Adrenal gland (tissue), 12 donors: Measurements from ENCODE around the gene COL16A1. TPM values are rescaled to one million over a fixed set of nuclear protein-coding genes. Genes with fewer than 3 reads are reported as not detected.
A peak's percentile ranks its signal among the peaks of the same experiment; 100 is the strongest.

Experiments
- DNase-seq, 7 donors: peaks; one replicate each; pipeline ENCODE4 v3.0.0-alpha.2; 2019 to 2020
- H3K27ac ChIP-seq, 5 donors: fragments of 200-600 bp; sonication (generic) in 4 of 5; 1 replicate in 3 of 5; 2 replicates in 2 of 5; pipeline versions ENCODE4 v1.5.1 to v1.8.0; 2016 to 2020; ENCODE audit warnings: mild to moderate bottlenecking in 1 of 5
- H3K27me3 ChIP-seq: fragments of 200-600 bp; 2 replicates; pipeline ENCODE4 v1.8.0; 2021
- H3K36me3 ChIP-seq, 2 donors: fragments of 200-600 bp; replicated peaks in 1 of 2; 1 replicate in 1 of 2; 2 replicates in 1 of 2; pipeline versions ENCODE4 v1.5.1 to v1.8.0; 2018 to 2022
- H3K4me1 ChIP-seq, 2 donors: fragments of 200-600 bp; replicated peaks in 1 of 2; 1 replicate in 1 of 2; 2 replicates in 1 of 2; pipeline versions ENCODE4 v1.5.1 to v1.8.0; 2018 to 2021
- H3K4me3 ChIP-seq, 4 donors: fragments of 200-600 bp; sonication (generic) in 3 of 4; one replicate each; pipeline ENCODE4 v1.5.1; 2016 to 2018
- H3K9me3 ChIP-seq, 3 donors: fragments of 200-600 bp; sonication (generic) in 1 of 3; replicated peaks in 1 of 3; 1 replicate in 2 of 3; 2 replicates in 1 of 3; pipeline versions ENCODE4 v1.5.1 to v1.8.0; 2016 to 2021
- POLR2A ChIP-seq, 2 donors: fragments of 450-650 bp; IDR thresholded peaks; one replicate each; pipeline ENCODE4 v1.6.1; 2017; ENCODE audit warnings: antibody characterized with exemption in 2 of 2, mild to moderate bottlenecking in 2 of 2, moderate library complexity in 1 of 2
- WGBS, 4 donors: extraction: QIAGEN DNeasy Blood & Tissue Kit in 2 of 4; methylation state at CpG; one replicate each; pipeline versions ENCODE4 v1.1.5 to v1.1.7; 2013 to 2017; 5-methylcytosine and 5-hydroxymethylcytosine counted together
- intact Hi-C, 2 donors: fragments of 100-400 bp; cut with DNase I; formaldehyde crosslinking; loops; one replicate each; pipeline versions ENCODE4 v1.14.1 to v1.15.0; 2022 to 2023
- polyA plus RNA-seq, 3 donors: library from polyadenylated mRNA; stranded (reverse); fragments of 200-250 nt in 2 of 3; fragments of 350-450 nt in 1 of 3; fragmentation: Illumina TruSeq in 1 of 3; extraction: RNeasy Lipid Tissue Mini Kit (QIAGEN cat#74804) in 1 of 3; gene quantifications; one replicate each; pipeline ENCODE4 v1.2.3, GENCODE V29; 2013 to 2014
- total RNA-seq, 9 donors: library from RNA; depleted of rRNA in 4 of 9; stranded (reverse); fragments of >200 nt in 4 of 9; fragments of 120-200 nt in 1 of 9; fragmentation: NEBNext Ultra II Directional in 1 of 9; extraction: Animal tissue kit (Norgen Biotek cat#: 25700) in 1 of 9; gene quantifications; one replicate each; pipeline versions ENCODE4 v1.1.0 to v1.2.4, GENCODE V29; 2013 to 2023
- TF ChIP-seq, protein P1 (sequence below), 6 experiments: fragments of 450-650 bp in 4 of 6; fragments of 200-600 bp in 2 of 6; sonication (generic) in 1 of 6; IDR thresholded peaks; 1 replicate in 5 of 6; 2 replicates in 1 of 6; pipeline versions ENCODE4 v1.5.1 to v1.8.0; 2016 to 2021; ENCODE audit warnings: antibody characterized with exemption in 6 of 6, mild to moderate bottlenecking in 2 of 6, moderate library complexity in 1 of 6
- donor health status: healthy with polysubstance abuse.
- donor health status: Bipolar disorder and iron deficiency.
- donor health status: DM: yes; HTN: yes; CAD: no.
- donor health status: DM: no; HTN: no; CAD: no.
- donor health status: DM: no; HTN: no; CAD: no.
- donor health status: DM: yes; HTN: yes; CAD: no.

The COL16A1 gene
- total and polyA plus RNA-seq, 12 donors = 6.1 to 129 (median 26.9) TPM

DNA sequence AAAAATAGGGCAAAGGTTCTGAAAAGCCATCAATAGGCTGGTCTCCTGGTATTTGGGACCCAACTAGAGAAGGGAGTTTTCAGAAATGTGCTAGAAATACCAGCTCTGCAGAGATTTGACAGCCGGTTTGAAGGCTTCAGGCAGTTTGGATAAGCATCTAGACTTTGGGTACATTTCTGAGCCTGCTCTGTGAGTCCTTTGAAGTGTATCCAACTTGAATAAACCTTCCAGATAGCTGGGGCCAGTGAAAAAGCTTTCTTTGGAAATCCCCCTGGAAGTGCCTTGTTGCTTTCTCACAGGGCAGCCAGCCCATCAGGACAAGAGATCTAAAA, 52.8 kb downstream of the COL16A1 start:
- WGBS, 4 donors = 38 to 70% (median 47%) methylated on average over 1 of the region's 1 CpG
- intact Hi-C loops = loop anchor here in 1 of 2 donors (10.0 kb wide), 1 partner anchor 414 kb away; no protein-coding TSS in a partner anchor
- Histone ChIP-seq H3K9me3 (no peaks in the 10 kb centered on the region), H3K4me3 (no peak overlapping the region), H3K36me3 (no peaks in the 10 kb centered on the region), H3K27ac (no peak overlapping the region), H3K27me3 (no peaks in the 10 kb centered on the region), H3K4me1 (no peaks in the 10 kb centered on the region)
- TF ChIP-seq, protein P1, sequence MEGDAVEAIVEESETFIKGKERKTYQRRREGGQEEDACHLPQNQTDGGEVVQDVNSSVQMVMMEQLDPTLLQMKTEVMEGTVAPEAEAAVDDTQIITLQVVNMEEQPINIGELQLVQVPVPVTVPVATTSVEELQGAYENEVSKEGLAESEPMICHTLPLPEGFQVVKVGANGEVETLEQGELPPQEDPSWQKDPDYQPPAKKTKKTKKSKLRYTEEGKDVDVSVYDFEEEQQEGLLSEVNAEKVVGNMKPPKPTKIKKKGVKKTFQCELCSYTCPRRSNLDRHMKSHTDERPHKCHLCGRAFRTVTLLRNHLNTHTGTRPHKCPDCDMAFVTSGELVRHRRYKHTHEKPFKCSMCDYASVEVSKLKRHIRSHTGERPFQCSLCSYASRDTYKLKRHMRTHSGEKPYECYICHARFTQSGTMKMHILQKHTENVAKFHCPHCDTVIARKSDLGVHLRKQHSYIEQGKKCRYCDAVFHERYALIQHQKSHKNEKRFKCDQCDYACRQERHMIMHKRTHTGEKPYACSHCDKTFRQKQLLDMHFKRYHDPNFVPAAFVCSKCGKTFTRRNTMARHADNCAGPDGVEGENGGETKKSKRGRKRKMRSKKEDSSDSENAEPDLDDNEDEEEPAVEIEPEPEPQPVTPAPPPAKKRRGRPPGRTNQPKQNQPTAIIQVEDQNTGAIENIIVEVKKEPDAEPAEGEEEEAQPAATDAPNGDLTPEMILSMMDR (IDR thresholded peaks at IDR 0.05) = no peak
- TF ChIP-seq POLR2A (IDR thresholded peaks at IDR 0.05) = no peak
- DNase-seq = no peak

DNA sequence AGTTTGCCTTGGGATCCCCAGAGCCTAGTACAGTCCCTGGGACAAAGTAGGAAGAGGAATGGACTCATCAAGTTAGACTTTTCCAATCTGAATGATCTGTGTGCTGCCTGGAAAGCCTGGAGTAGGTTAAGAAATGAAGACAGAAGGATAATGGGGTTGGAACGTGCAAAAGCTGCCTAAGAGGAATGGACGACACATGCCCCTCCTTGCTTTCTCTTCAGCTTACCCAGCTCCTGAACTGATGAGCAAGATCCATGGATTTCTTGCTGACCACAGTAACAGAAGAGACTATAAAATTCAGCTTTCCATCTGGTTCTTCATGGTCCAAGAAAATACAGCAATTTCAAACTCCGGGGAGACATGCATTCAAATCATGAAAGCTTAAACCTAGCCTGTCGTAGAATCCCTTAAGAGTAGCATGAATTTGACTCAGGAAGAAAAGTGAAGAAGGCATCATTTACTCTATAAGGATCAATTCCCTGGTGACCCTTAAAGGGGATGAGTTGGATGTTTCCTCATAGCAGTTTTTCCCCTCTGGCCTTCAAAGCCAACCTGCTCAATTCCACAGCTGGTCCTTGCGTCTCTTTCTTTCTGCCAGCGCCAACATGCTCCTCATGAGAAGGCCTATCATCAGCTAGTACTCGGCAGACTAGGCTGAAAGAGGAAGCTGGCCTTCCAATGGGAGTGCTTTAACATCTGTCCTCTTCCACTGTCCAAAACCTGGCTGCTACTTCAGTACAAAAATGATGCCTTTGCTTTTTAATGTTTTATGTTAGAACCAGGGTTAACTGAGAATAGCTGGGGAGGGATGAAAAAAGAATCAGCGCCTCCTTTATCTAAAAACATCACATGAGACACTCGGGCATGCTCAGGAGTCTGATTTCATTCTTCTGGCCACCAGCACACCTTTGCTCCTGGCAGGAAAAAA, 53.4 kb downstream of the COL16A1 start:
- peaks cover 0 to 4% of the 10 kb centered on the region in 2 donors for H3K4me1 ChIP-seq
- intact Hi-C loops = loop anchor here in 1 of 2 donors (10.0 kb wide), 1 partner anchor 414 kb away; no protein-coding TSS in a partner anchor

DNA sequence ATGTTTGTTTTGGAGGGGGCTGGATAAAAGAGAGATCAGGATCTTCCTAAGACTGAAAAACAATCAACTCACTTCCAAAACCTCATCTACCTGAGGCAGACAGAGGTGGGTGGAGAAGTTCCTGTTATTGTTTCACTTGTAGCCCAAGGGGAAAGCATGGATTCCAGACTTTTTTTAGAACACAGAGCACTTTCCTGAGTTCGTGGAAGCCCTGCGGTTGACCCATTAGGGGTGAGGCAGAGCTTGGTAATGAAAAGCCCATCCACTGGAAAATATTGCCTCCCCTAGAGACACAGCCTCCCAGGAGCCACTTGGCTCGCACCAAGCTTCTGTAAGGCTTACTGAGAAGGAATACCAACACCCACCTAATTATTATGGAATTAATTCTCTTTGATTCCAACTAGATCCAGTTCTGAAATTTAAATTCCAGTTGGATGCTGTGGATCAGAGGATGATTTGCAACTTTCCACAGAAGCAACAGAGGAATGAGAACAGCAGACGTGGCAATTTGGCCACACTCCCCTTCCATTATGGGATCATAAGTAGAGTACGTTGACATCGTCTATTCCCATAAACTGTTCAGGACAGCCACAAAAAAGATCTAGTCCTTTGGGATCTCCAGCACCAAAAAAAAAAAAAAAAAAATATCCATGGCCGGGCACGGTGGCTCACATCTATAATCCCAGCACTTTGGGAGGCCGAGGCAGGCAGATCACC, 55.0 kb downstream of the COL16A1 start:
- Histone ChIP-seq H3K27ac (peak overlapping the region in 1 of 5 donors; percentile 26), H3K27me3 (no peaks in the 10 kb centered on the region), H3K36me3 (no peaks in the 10 kb centered on the region), H3K4me1 (peaks cover 4 to 9% of the 10 kb centered on the region in 2 donors), H3K9me3 (no peaks in the 10 kb centered on the region), H3K4me3 (no peak overlapping the region)
- intact Hi-C loops = no loop called here
- TF ChIP-seq, protein P1 (IDR thresholded peaks at IDR 0.05) = no peak
- TF ChIP-seq POLR2A (IDR thresholded peaks at IDR 0.05) = no peak
- 75 to 82% (median 80%) methylated on average over 9 of the region's 9 CpGs for WGBS, 4 donors
- DNase-seq = no peak

More for the DNA sequence above, 53.4 kb downstream of the COL16A1 start:
- TF ChIP-seq, protein P1 (IDR thresholded peaks at IDR 0.05) = no peak
- TF ChIP-seq POLR2A (IDR thresholded peaks at IDR 0.05) = no peak
- H3K36me3 ChIP-seq = no peaks in the 10 kb centered on the region
- no peaks in the 10 kb centered on the region for H3K9me3 ChIP-seq
- no peak overlapping the region for H3K4me3 ChIP-seq
- no peak for DNase-seq
- H3K27ac ChIP-seq = no peak overlapping the region
- H3K27me3 ChIP-seq = no peaks in the 10 kb centered on the region
- WGBS, 4 donors = 75 to 83% (median 81%) methylated on average over 9 of the region's 9 CpGs

DNA sequence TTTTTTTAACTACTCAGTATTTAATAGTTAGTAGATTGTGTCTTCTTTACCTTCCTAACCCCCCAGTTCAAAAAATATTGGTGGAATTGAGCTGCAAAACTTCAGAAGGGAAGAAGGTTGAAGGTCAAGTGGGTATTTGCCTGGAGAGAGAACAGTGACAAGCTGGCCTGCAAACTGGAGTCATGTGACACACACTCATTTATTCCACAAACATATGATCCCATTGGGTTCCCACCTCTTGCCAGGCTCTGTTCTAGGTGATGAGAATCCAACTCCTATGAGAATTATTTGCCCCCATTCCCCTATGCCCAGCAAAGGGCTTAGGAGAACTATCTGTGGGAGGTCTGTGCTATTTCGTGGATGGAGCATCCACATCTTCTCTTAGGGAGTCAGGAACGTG, 55.6 kb downstream of the COL16A1 start:
- 71 to 86% (median 83%) methylated on average over 2 of the region's 2 CpGs for WGBS, 4 donors
- Histone ChIP-seq H3K4me3 (no peak overlapping the region), H3K27ac (peak overlapping the region in 1 of 5 donors; percentile 26), H3K4me1 (peaks cover 10 to 15% of the 10 kb centered on the region in 2 donors), H3K27me3 (no peaks in the 10 kb centered on the region), H3K9me3 (no peaks in the 10 kb centered on the region), H3K36me3 (no peaks in the 10 kb centered on the region)
- TF ChIP-seq, protein P1 (IDR thresholded peaks at IDR 0.05) = no peak
- no peak for TF ChIP-seq POLR2A (IDR thresholded peaks at IDR 0.05)
- no peak for DNase-seq
- intact Hi-C loops = no loop called here
